ENCODE results near the gene PFKFB2.
"Not testable (repeated sequence)": the region's sequence is repeated elsewhere in the genome, so short reads cannot be mapped to it uniquely, and the experiment has no call there.

PFKFB2 gene

GRCh38 chr1:207041397-207041796, 11.7 kb upstream of the PFKFB2 start:
- DNase-seq = not testable (repeated sequence)

GRCh38 chr1:207045453-207045852, 7.6 kb upstream of the PFKFB2 start:
- DNase-seq = no peak

- DNase-seq = no peak
Measured at GRCh38 chr1:207047505-207047904, 5.6 kb upstream of the PFKFB2 start.

GRCh38 chr1:207048041-207048440, 5.0 kb upstream of the PFKFB2 start:
- DNase-seq = no peak

- no peak for DNase-seq
Measured at GRCh38 chr1:207049054-207049453, 4.0 kb upstream of the PFKFB2 start.

- DNase-seq = no peak
Measured at GRCh38 chr1:207049514-207049913, 3.6 kb upstream of the PFKFB2 start.

- no peak for DNase-seq
Measured at GRCh38 chr1:207049974-207050391, 3.1 kb upstream of the PFKFB2 start.

- peak; percentile 42 for DNase-seq
Measured at GRCh38 chr1:207050480-207051190, 2.4 kb upstream of the PFKFB2 start.

GRCh38 chr1:207051191-207051943, 1.7 kb upstream of the PFKFB2 start, which contains the start of gene YOD1:
YOD1 (minus strand) TSS chr1:207051208; CDS start chr1:207051030, 178 bp downstream.
- no peak for DNase-seq

GRCh38 chr1:207054491-207054890, 1.4 kb downstream of the PFKFB2 start:
- no peak for DNase-seq

GRCh38 chr1:207055386-207056001, 2.4 kb downstream of the PFKFB2 start:
- no peak for DNase-seq

- DNase-seq = no peak
Measured at GRCh38 chr1:207056673-207057072, 3.6 kb downstream of the PFKFB2 start.

- DNase-seq = no peak
Measured at GRCh38 chr1:207058252-207058651, 5.2 kb downstream of the PFKFB2 start.

GRCh38 chr1:207058878-207059867, 6.1 kb downstream of the PFKFB2 start:
- no peak for DNase-seq

GRCh38 chr1:207059881-207060280, 6.8 kb downstream of the PFKFB2 start:
- no peak for DNase-seq

- DNase-seq = no peak
Measured at GRCh38 chr1:207060596-207060995, 7.5 kb downstream of the PFKFB2 start.

GRCh38 chr1:207062058-207062457, 9.0 kb downstream of the PFKFB2 start:
- DNase-seq = no peak

GRCh38 chr1:207063014-207063413, 9.9 kb downstream of the PFKFB2 start:
- no peak for DNase-seq

- DNase-seq = no peak
Measured at GRCh38 chr1:207064561-207064960, 11.5 kb downstream of the PFKFB2 start.

GRCh38 chr1:207067185-207067584, 14.1 kb downstream of the PFKFB2 start:
- no peak for DNase-seq

GRCh38 chr1:207067665-207068064, 14.6 kb downstream of the PFKFB2 start:
- no peak for DNase-seq

- DNase-seq = no peak
Measured at GRCh38 chr1:207069061-207069460, 16.0 kb downstream of the PFKFB2 start.
